MCF 10A (cell line): ENCODE data around the gene ZBP1. TPM values are rescaled to one million over a fixed set of nuclear protein-coding genes. Genes with fewer than 3 reads are reported as not detected.

Source experiments
- BruUV-seq: library from RNA; stranded (reverse); fragments of 400-500 nt; replicated peaks from 2 replicates; lab custom pipeline; 2021; lab: Mats Ljungman, UMichigan
- CTCF ChIA-PET: fragments of 300-600 bp; sonication (Branson Sonifier 250); formaldehyde crosslinking; extraction: SDS; loops from one replicate; lab custom pipeline; 2021; ENCODE audit warnings: antibody characterized with exemption, inconsistent platforms; lab: Yijun Ruan, JAX
- POLR2A ChIA-PET: fragments of 300-600, 350-650 bp; sonication (Branson Sonifier 250); formaldehyde crosslinking; extraction: SDS; loops from one replicate; lab custom pipeline; 2020; ENCODE audit warnings: antibody characterized with exemption, inconsistent platforms; lab: Yijun Ruan, JAX
- DNase-seq: peaks from one replicate; pipeline ENCODE4 v3.0.0-alpha.2; 2018; ENCODE audit not compliant: unreplicated experiment
- H3K27ac Mint-ChIP-seq: one replicate; pipeline ENCODE4 v1.8.0; 2022; ENCODE audit warnings: mild to moderate bottlenecking, low read depth, mixed read lengths; ENCODE audit not compliant: unreplicated experiment
- H3K27me3 Mint-ChIP-seq: one replicate; pipeline ENCODE4 v1.8.0; 2022; ENCODE audit warnings: mixed read lengths; ENCODE audit not compliant: insufficient read depth, unreplicated experiment
- H3K36me3 Mint-ChIP-seq: one replicate; pipeline ENCODE4 v1.8.0; 2022; ENCODE audit warnings: mild to moderate bottlenecking, moderate library complexity, mixed read lengths; ENCODE audit not compliant: insufficient read depth, unreplicated experiment
- H3K4me1 Mint-ChIP-seq: one replicate; pipeline ENCODE4 v1.8.0; 2022; ENCODE audit warnings: mixed read lengths; ENCODE audit not compliant: insufficient read depth, unreplicated experiment
- H3K4me3 Mint-ChIP-seq: one replicate; pipeline ENCODE4 v1.8.0; 2022; ENCODE audit warnings: mild to moderate bottlenecking, moderate library complexity, mixed read lengths; ENCODE audit not compliant: unreplicated experiment
- H3K9me3 Mint-ChIP-seq: one replicate; pipeline ENCODE4 v1.8.0; 2022; ENCODE audit warnings: mixed read lengths; ENCODE audit not compliant: unreplicated experiment
- CTCF ChIP-seq: fragments of 200-600 bp; IDR thresholded peaks from one replicate; pipeline ENCODE4 v1.8.0; 2022; ENCODE audit warnings: antibody characterized with exemption, mild to moderate bottlenecking; ENCODE audit not compliant: unreplicated experiment
- intact Hi-C: fragments of 100-400 bp; cut with micrococcal nuclease; formaldehyde crosslinking; loops from 2 replicates; pipeline ENCODE4 v1.14.1; 2022
- total RNA-seq: library from RNA; stranded (reverse); gene quantifications from 2 replicates; pipeline ENCODE4 v1.2.3, GENCODE V29; 2022

ZBP1 gene
- total RNA-seq, 1 experiment from 2014 or later = not detected

GRCh38 chr20:57555457-57556184 is 64.6 kb downstream of the ZBP1 start:
- no peak for TF ChIP-seq CTCF
- H3K9me3 Mint-ChIP-seq = no peaks in the 10 kb centered on the region
- H3K27ac Mint-ChIP-seq = no peak overlapping the region
- H3K4me3 Mint-ChIP-seq = no peak overlapping the region
- H3K36me3 Mint-ChIP-seq = peaks cover 6% of the 10 kb centered on the region
- POLR2A ChIA-PET = no interaction called here
- CTCF ChIA-PET = interaction anchor here (0.6 to 1.3 kb wide), 3 partner anchors 9 to 926 kb away, joined by 3 to 4 read pairs (median 4); no protein-coding TSS in a partner anchor
- intact Hi-C loops = no loop called here
- H3K4me1 Mint-ChIP-seq = peaks cover 2% of the 10 kb centered on the region
- DNase-seq = no peak
- BruUV-seq = no TSS peak
- H3K27me3 Mint-ChIP-seq = peaks cover 99% of the 10 kb centered on the region

Other genes starting within 250 kb of the ZBP1 start
- gene RBM38, start 229.0 kb downstream of the ZBP1 start, total RNA-seq = 5.1 and 5.8 TPM in 2 replicates
- not detected in 2 replicates for gene CTCFL, start 95.3 kb downstream of the ZBP1 start, total RNA-seq
- not detected in 2 replicates for gene PCK1, start 59.3 kb downstream of the ZBP1 start, total RNA-seq
- 60.6 and 68.5 TPM in 2 replicates for gene PMEPA1, start 89.6 kb upstream of the ZBP1 start, total RNA-seq